GM12874 (cell line): ENCODE results near the gene EPHA7.

Experiments
- CTCF ChIP-seq: IDR thresholded peaks from 2 replicates; pipeline ENCODE4 v1.5.1; 2011; ENCODE audit warnings: low read depth, mild to moderate bottlenecking, control low read depth, low read length, moderate library complexity; ENCODE audit not compliant: insufficient read depth

The EPHA7 gene

GRCh38 chr6:93248631-93249030 lies 170.7 kb downstream of the EPHA7 start:
- no peak for TF ChIP-seq CTCF

GRCh38 chr6:93243231-93243778 lies 176.1 kb downstream of the EPHA7 start:
- TF ChIP-seq CTCF: no peak

GRCh38 chr6:93242049-93242448 lies 177.3 kb downstream of the EPHA7 start:
- TF ChIP-seq CTCF: no peak

GRCh38 chr6:93238632-93239031 lies 180.7 kb downstream of the EPHA7 start:
- no peak for TF ChIP-seq CTCF

- no peak for TF ChIP-seq CTCF
Observed at GRCh38 chr6:93235775-93236174, 183.6 kb downstream of the EPHA7 start.

GRCh38 chr6:93226822-93227221 lies 192.5 kb downstream of the EPHA7 start:
- no peak for TF ChIP-seq CTCF

GRCh38 chr6:93222071-93222851 lies 197.1 kb downstream of the EPHA7 start:
- TF ChIP-seq CTCF: no peak
